H1 (cell line): ENCODE results near the gene ZNF385B. TPM values are rescaled to one million over a fixed set of nuclear protein-coding genes. Genes with fewer than 3 reads are reported as not detected.

Experiments used
- KDM1A ChIP-seq: fragments of 200-600, 300-600 bp; sonication (generic); IDR thresholded peaks from 2 replicates; pipeline ENCODE4 v1.7.1; 2016; ENCODE audit warnings: mild to moderate bottlenecking, low read length, borderline replicate concordance
- RBBP5 ChIP-seq: IDR thresholded peaks from 2 replicates; pipeline ENCODE4 v1.7.1; 2012; ENCODE audit warnings: low read depth, mild to moderate bottlenecking, inconsistent platforms, low read length, moderate library complexity, borderline replicate concordance
- TBP ChIP-seq: IDR thresholded peaks from 2 replicates; pipeline ENCODE4 v1.6.1; 2011; ENCODE audit warnings: low read depth, low read length, improper control_type of control experiment
- polyA plus RNA-seq, 7 experiments: library from polyadenylated mRNA; depleted of rRNA in 3 of 7; stranded (reverse) in 5 of 7; unstranded in 2 of 7; fragments of >200 nt in 5 of 7; fragments of 200-250 nt in 2 of 7; gene quantifications; 1 replicate in 5 of 7; 2 replicates in 1 of 7; 4 replicates in 1 of 7; pipeline versions ENCODE4 v1.2.1 to v1.2.3, GENCODE V29; 2011 to 2013; ENCODE audit warnings: missing spikeins in 2 of 7, mixed read lengths in 2 of 7
- total RNA-seq: library from RNA; stranded (reverse); fragmentation: NEBNext Ultra II Directional; extraction: Animal tissue kit (Norgen Biotek cat#: 25700); gene quantifications from 2 replicates; pipeline ENCODE4 v1.2.1, GENCODE V29; 2021

ZNF385B gene
- total and polyA plus RNA-seq, 2 of the 8 experiments (the other 6 are each of a cell fraction or from before 2014, with no cell fraction given) = 1.1 to 3.7 TPM

DNA sequence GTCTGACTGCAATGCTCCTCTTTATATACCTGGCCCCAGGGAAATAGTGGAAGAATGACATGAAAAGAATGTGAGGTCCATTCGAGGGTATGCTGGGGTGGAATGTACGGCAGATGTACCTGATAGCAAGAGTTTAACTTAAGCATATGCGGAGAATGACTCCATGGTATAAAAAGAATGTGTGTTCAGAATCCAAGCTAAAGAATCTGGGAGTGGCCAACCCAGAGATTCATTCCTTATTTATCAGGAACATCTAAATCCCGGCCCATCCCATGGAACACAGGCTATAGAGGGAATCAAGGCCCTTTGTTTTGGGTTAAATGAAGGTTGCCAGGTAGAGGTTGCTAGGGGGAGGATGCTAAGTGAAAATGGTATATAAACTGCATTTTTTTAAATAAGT is 150.0 kb downstream of the ZNF385B start (continued):
- TF ChIP-seq RBBP5 = no peak
- TF ChIP-seq TBP = no peak
- TF ChIP-seq KDM1A = no peak
